ENCODE measurements around the gene ANKRD6.

GRCh38 chr6:89485320-89485719, 52.4 kb downstream of the ANKRD6 start:
- TF ChIP-seq ZSCAN18 (CRISPR knock-in tag; IDR thresholded peaks at IDR 0.05): no peak
- TF ChIP-seq IRF2 (CRISPR knock-in tag; IDR thresholded peaks at IDR 0.05; ENCODE audit: borderline replicate concordance, low read depth): no peak
- no peak for TF ChIP-seq SMAD4 (CRISPR knock-in tag; IDR thresholded peaks at IDR 0.05)
- no peak for TF ChIP-seq ATF3 (CRISPR knock-in tag; conservative IDR thresholded peaks at IDR 0.05)
